NB4 (cell line): ENCODE results near the gene TNP2.

ENCODE experiments used
- DNase-seq: peaks from one replicate; pipeline ENCODE4 v3.0.0; 2010; ENCODE audit warnings: low read depth
- H3K4me3 ChIP-seq: one replicate; pipeline ENCODE4 v1.5.1; 2011; ENCODE audit warnings: mild to moderate bottlenecking, low read depth, low read length, moderate library complexity
- CTCF ChIP-seq: IDR thresholded peaks from one replicate; pipeline ENCODE4 v1.5.1; 2012; ENCODE audit warnings: low read depth, low read length
- MAX ChIP-seq: IDR thresholded peaks from 2 replicates; pipeline ENCODE4 v1.6.1; 2011; ENCODE audit warnings: low read depth, low read length
- MYC ChIP-seq: IDR thresholded peaks from 2 replicates; pipeline ENCODE4 v1.6.1; 2011; ENCODE audit warnings: low read depth, low read length
- POLR2A ChIP-seq: IDR thresholded peaks from 2 replicates; pipeline ENCODE4 v1.6.1; 2011; ENCODE audit warnings: mild to moderate bottlenecking; ENCODE audit not compliant: insufficient read length; ENCODE audit errors: extremely low read depth

Gene TNP2

GRCh38 chr16:11250786-11251524 lies 18.2 kb downstream of the TNP2 start:
- no peak for DNase-seq
- TF ChIP-seq MAX = no peak
- TF ChIP-seq CTCF = no peak
- TF ChIP-seq MYC = no peak
- no peak for TF ChIP-seq POLR2A
- H3K4me3 ChIP-seq = no peak overlapping the region

- no peak for DNase-seq
- H3K4me3 ChIP-seq = no peak overlapping the region
- TF ChIP-seq POLR2A (no peak), CTCF (no peak), MYC (no peak), MAX (no peak)
Measured at GRCh38 chr16:11250091-11250785, 18.9 kb downstream of the TNP2 start.

- no peak for TF ChIP-seq CTCF
- TF ChIP-seq MYC = no peak
- no peak for TF ChIP-seq POLR2A
- TF ChIP-seq MAX = no peak
- no peak overlapping the region for H3K4me3 ChIP-seq
- DNase-seq = no peak
Measured at GRCh38 chr16:11249233-11250061, 19.7 kb downstream of the TNP2 start.

- no peak overlapping the region for H3K4me3 ChIP-seq
- TF ChIP-seq POLR2A = no peak
- DNase-seq = no peak
Measured at GRCh38 chr16:11248133-11248532, 21.0 kb downstream of the TNP2 start.

- DNase-seq = no peak
- H3K4me3 ChIP-seq = no peak overlapping the region
- TF ChIP-seq MAX (no peak), POLR2A (no peak), CTCF (no peak), MYC (no peak)
Measured at GRCh38 chr16:11245988-11246387, 23.1 kb downstream of the TNP2 start.

GRCh38 chr16:11245222-11245737 lies 23.8 kb downstream of the TNP2 start:
- no peak overlapping the region for H3K4me3 ChIP-seq
- TF ChIP-seq CTCF (no peak), POLR2A (no peak), MAX (no peak), MYC (no peak)
- no peak for DNase-seq
